ES-I3 (cell line): ENCODE results near the gene TBPL2.
"Not testable (repeated sequence)": the region's sequence is repeated elsewhere in the genome, so short reads cannot be mapped to it uniquely, and the experiment has no call there.

Experiments used
- H3K36me3 ChIP-seq: 2 replicates; pipeline ENCODE4 v1.6.1; 2013; ENCODE audit warnings: mild to moderate bottlenecking, low read length, control low read depth, moderate library complexity; ENCODE audit not compliant: insufficient read depth
- H3K4me1 ChIP-seq: 2 replicates; pipeline ENCODE4 v1.6.1; 2013; ENCODE audit warnings: mild to moderate bottlenecking, control low read depth, low read length; ENCODE audit not compliant: insufficient read depth
- H3K9ac ChIP-seq: 2 replicates; pipeline ENCODE4 v1.6.1; 2013; ENCODE audit warnings: low read depth, mild to moderate bottlenecking, low read length, moderate library complexity
- H3K9me3 ChIP-seq: 2 replicates; pipeline ENCODE4 v1.6.1; 2013; ENCODE audit warnings: mild to moderate bottlenecking, low read length, moderate library complexity; ENCODE audit not compliant: control insufficient read depth, insufficient read depth

TBPL2 gene

GRCh38 chr14:55440385-55440784 lies at the start of gene TBPL2:
Gene TBPL2, minus strand, starts transcription at chr14:55440616. Its CDS starts 167 bp downstream, at chr14:55440449.
- no peaks in the 10 kb centered on the region for H3K4me1 ChIP-seq
- H3K9me3 ChIP-seq = no peaks in the 10 kb centered on the region
- no peak within 1 kb of the TSS for H3K9ac ChIP-seq
- H3K36me3 ChIP-seq = no peaks in the 10 kb centered on the region

- Histone ChIP-seq H3K9me3 (no peaks in the 10 kb centered on the region), H3K4me1 (no peaks in the 10 kb centered on the region), H3K36me3 (no peaks in the 10 kb centered on the region), H3K9ac (no peak overlapping the region)
These were observed 47.8 kb upstream of the TBPL2 start for GRCh38 chr14:55488204-55488603.

GRCh38 chr14:55482936-55483605 lies 42.7 kb upstream of the TBPL2 start:
- Histone ChIP-seq H3K4me1 (no peaks in the 10 kb centered on the region), H3K9ac (no peak overlapping the region), H3K36me3 (no peaks in the 10 kb centered on the region), H3K9me3 (no peaks in the 10 kb centered on the region)

- no peaks in the 10 kb centered on the region for H3K4me1 ChIP-seq
- no peak overlapping the region for H3K9ac ChIP-seq
- no peaks in the 10 kb centered on the region for H3K36me3 ChIP-seq
- no peaks in the 10 kb centered on the region for H3K9me3 ChIP-seq
These were observed 41.4 kb upstream of the TBPL2 start for GRCh38 chr14:55481769-55482168.

- H3K36me3 ChIP-seq = no peaks in the 10 kb centered on the region
- H3K9ac ChIP-seq = no peak overlapping the region
- H3K4me1 ChIP-seq = no peaks in the 10 kb centered on the region
- no peaks in the 10 kb centered on the region for H3K9me3 ChIP-seq
These were observed 37.3 kb upstream of the TBPL2 start for GRCh38 chr14:55477680-55478079.

GRCh38 chr14:55476448-55476847 lies 36.0 kb upstream of the TBPL2 start:
- H3K9me3 ChIP-seq, H3K9ac ChIP-seq, H3K36me3 ChIP-seq, H3K4me1 ChIP-seq: not testable (repeated sequence)

- Histone ChIP-seq H3K4me1 (no peaks in the 10 kb centered on the region), H3K9ac (no peak overlapping the region), H3K9me3 (no peaks in the 10 kb centered on the region), H3K36me3 (no peaks in the 10 kb centered on the region)
These were observed 33.4 kb upstream of the TBPL2 start for GRCh38 chr14:55473786-55474185.

GRCh38 chr14:55470025-55470424 lies 29.6 kb upstream of the TBPL2 start:
- Histone ChIP-seq H3K4me1 (no peaks in the 10 kb centered on the region), H3K9ac (no peak overlapping the region), H3K9me3 (no peaks in the 10 kb centered on the region), H3K36me3 (no peaks in the 10 kb centered on the region)

- Histone ChIP-seq H3K4me1 (no peaks in the 10 kb centered on the region), H3K9me3 (no peaks in the 10 kb centered on the region), H3K36me3 (no peaks in the 10 kb centered on the region), H3K9ac (no peak overlapping the region)
These were observed 26.9 kb upstream of the TBPL2 start for GRCh38 chr14:55467307-55467706.

GRCh38 chr14:55458800-55459515 lies 18.5 kb upstream of the TBPL2 start:
- H3K4me1 ChIP-seq = peaks cover 10% of the 10 kb centered on the region
- peaks cover 5% of the 10 kb centered on the region; the same call in 1 of the 2 replicates for H3K9me3 ChIP-seq
- no peak overlapping the region for H3K9ac ChIP-seq
- no peaks in the 10 kb centered on the region for H3K36me3 ChIP-seq

- Histone ChIP-seq H3K9me3 (peaks cover 5% of the 10 kb centered on the region; the same call in 1 of the 2 replicates), H3K4me1 (peaks cover 13% of the 10 kb centered on the region), H3K36me3 (no peaks in the 10 kb centered on the region), H3K9ac (no peak overlapping the region)
These were observed 17.1 kb upstream of the TBPL2 start for GRCh38 chr14:55457496-55457895.

GRCh38 chr14:55456411-55456810 lies 16.0 kb upstream of the TBPL2 start:
- H3K9me3 ChIP-seq, H3K36me3 ChIP-seq, H3K9ac ChIP-seq: not testable (repeated sequence)
- H3K4me1 ChIP-seq = peaks cover 13% of the 10 kb centered on the region

- Histone ChIP-seq H3K4me1 (peaks cover 13% of the 10 kb centered on the region), H3K9ac (no peak overlapping the region), H3K9me3 (peaks cover 5% of the 10 kb centered on the region; the same call in 1 of the 2 replicates), H3K36me3 (no peaks in the 10 kb centered on the region)
These were observed 14.0 kb upstream of the TBPL2 start for GRCh38 chr14:55454264-55455002.

- Histone ChIP-seq H3K4me1 (peaks cover 19% of the 10 kb centered on the region), H3K9ac (no peak overlapping the region), H3K9me3 (no peaks in the 10 kb centered on the region), H3K36me3 (no peaks in the 10 kb centered on the region)
These were observed 11.5 kb upstream of the TBPL2 start for GRCh38 chr14:55451950-55452349.

GRCh38 chr14:55451398-55451797 lies 11.0 kb upstream of the TBPL2 start:
- H3K4me1 ChIP-seq = peaks cover 23% of the 10 kb centered on the region
- no peaks in the 10 kb centered on the region for H3K36me3 ChIP-seq
- no peaks in the 10 kb centered on the region for H3K9me3 ChIP-seq
- H3K9ac ChIP-seq = no peak overlapping the region
